ENCODE data around the gene ATMIN.

DNA sequence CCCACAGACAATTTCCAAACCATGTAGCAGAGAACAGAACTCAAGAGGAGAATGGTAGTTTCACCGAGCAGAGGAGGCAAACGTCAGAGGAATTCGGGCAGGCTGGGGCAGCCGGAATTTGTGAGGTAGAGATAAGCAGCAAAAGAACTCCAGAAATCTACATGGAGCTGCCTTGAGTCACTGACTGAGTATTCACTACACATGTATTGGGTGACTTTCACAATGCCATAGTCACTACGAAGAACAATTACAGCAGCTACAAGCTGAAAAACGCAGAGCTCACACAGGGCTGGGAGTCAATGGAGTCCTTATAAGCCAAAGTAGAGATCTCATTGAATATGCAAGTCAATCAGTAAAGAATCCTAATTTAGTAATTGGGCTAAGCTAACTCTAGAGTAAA is 42.3 kb upstream of the ATMIN start:
- TF ChIP-seq, protein P1, sequence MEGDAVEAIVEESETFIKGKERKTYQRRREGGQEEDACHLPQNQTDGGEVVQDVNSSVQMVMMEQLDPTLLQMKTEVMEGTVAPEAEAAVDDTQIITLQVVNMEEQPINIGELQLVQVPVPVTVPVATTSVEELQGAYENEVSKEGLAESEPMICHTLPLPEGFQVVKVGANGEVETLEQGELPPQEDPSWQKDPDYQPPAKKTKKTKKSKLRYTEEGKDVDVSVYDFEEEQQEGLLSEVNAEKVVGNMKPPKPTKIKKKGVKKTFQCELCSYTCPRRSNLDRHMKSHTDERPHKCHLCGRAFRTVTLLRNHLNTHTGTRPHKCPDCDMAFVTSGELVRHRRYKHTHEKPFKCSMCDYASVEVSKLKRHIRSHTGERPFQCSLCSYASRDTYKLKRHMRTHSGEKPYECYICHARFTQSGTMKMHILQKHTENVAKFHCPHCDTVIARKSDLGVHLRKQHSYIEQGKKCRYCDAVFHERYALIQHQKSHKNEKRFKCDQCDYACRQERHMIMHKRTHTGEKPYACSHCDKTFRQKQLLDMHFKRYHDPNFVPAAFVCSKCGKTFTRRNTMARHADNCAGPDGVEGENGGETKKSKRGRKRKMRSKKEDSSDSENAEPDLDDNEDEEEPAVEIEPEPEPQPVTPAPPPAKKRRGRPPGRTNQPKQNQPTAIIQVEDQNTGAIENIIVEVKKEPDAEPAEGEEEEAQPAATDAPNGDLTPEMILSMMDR (IDR thresholded peaks at IDR 0.05 in 8 of 11, conservative IDR thresholded peaks at IDR 0.05 in 3 of 11) = no peak
- TF ChIP-seq POLR2A (IDR thresholded peaks at IDR 0.05) = no peak

Measured in spleen (tissue), 7 donors.